Measurements from ENCODE around the gene PIGH.

DNA sequence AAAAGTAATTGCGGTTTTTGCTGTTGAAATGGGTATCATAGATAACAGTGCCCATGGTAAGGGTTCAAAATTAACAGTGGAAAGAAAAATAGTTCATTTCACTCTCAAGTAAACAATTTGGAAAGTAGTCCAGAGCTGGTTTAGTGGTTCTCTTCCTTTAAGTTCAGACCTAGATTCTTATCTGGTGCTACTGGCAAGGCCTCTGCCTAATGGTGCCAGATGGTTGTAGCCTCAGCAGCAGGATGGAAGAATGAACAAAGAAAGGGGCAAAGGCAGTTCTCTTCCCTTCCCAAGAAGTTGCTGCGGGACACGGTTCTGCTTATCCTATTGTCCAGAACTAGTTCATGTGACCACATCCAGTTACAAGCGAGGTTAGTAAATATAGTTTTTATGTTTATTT is 30.1 kb upstream of the PIGH start:
- TF ChIP-seq, protein P1, sequence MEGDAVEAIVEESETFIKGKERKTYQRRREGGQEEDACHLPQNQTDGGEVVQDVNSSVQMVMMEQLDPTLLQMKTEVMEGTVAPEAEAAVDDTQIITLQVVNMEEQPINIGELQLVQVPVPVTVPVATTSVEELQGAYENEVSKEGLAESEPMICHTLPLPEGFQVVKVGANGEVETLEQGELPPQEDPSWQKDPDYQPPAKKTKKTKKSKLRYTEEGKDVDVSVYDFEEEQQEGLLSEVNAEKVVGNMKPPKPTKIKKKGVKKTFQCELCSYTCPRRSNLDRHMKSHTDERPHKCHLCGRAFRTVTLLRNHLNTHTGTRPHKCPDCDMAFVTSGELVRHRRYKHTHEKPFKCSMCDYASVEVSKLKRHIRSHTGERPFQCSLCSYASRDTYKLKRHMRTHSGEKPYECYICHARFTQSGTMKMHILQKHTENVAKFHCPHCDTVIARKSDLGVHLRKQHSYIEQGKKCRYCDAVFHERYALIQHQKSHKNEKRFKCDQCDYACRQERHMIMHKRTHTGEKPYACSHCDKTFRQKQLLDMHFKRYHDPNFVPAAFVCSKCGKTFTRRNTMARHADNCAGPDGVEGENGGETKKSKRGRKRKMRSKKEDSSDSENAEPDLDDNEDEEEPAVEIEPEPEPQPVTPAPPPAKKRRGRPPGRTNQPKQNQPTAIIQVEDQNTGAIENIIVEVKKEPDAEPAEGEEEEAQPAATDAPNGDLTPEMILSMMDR (IDR thresholded peaks at IDR 0.05): no peak
- TF ChIP-seq EZH2 (IDR thresholded peaks at IDR 0.05) (no peak), EZH2phosphoT487 (IDR thresholded peaks at IDR 0.05) (no peak)

Measured in neural progenitor cell (in vitro differentiated cells).